ENCODE data around the gene MLXIP. TPM values are rescaled to one million over a fixed set of nuclear protein-coding genes. Genes with fewer than 3 reads are reported as not detected.

MLXIP gene
- polyA plus RNA-seq, 1 donor from 2014 or later = 9.2 TPM

GRCh38 chr12:122187466-122187865 is 108.9 kb downstream of the MLXIP start:
- Histone ChIP-seq H3K9ac (ENCODE audit: low read length) (no peak overlapping the region), H3K4me3 (ENCODE audit: low read length) (no peak overlapping the region), H3K9me3 (ENCODE audit: low read length) (no peaks in the 10 kb centered on the region), H3K9me2 (ENCODE audit: insufficient read depth, low read length) (no peaks in the 10 kb centered on the region), H4K20me1 (ENCODE audit: insufficient read depth) (no peaks in the 10 kb centered on the region), H3K27ac (ENCODE audit: low read length) (no peak overlapping the region), H2AFZ (ENCODE audit: low read depth, low read length) (no peak overlapping the region), H3K4me2 (ENCODE audit: low read length) (no peak overlapping the region), H3K79me2 (replicated peaks; ENCODE audit: insufficient read depth, low read length) (no peaks in the 10 kb centered on the region), H3F3A (ENCODE audit: insufficient read depth, low read length, poor library complexity, severe bottlenecking) (no peaks in the 10 kb centered on the region), H3K36me3 (ENCODE audit: insufficient read depth, low read length) (no peaks in the 10 kb centered on the region), H3K27me3 (ENCODE audit: insufficient read depth, low read depth, low read length) (peaks cover 14% of the 10 kb centered on the region)
- TF ChIP-seq EP300 (conservative IDR thresholded peaks at IDR 0.05; ENCODE audit: poor library complexity, severe bottlenecking) (no peak), POLR2AphosphoS5 (IDR thresholded peaks at IDR 0.05) (no peak), EZH2 (IDR thresholded peaks at IDR 0.05; ENCODE audit: borderline replicate concordance, insufficient read depth, low read length, poor library complexity, severe bottlenecking) (no peak), RAD21 (conservative IDR thresholded peaks at IDR 0.05) (no peak), MXI1 (conservative IDR thresholded peaks at IDR 0.05; ENCODE audit: poor library complexity, severe bottlenecking) (no peak), REST (IDR thresholded peaks at IDR 0.05; ENCODE audit: borderline replicate concordance) (no peak), SMC3 (conservative IDR thresholded peaks at IDR 0.05; ENCODE audit: poor library complexity) (no peak), TAF1 (IDR thresholded peaks at IDR 0.05; ENCODE audit: low read depth) (no peak)
- TF ChIP-seq, protein P1, sequence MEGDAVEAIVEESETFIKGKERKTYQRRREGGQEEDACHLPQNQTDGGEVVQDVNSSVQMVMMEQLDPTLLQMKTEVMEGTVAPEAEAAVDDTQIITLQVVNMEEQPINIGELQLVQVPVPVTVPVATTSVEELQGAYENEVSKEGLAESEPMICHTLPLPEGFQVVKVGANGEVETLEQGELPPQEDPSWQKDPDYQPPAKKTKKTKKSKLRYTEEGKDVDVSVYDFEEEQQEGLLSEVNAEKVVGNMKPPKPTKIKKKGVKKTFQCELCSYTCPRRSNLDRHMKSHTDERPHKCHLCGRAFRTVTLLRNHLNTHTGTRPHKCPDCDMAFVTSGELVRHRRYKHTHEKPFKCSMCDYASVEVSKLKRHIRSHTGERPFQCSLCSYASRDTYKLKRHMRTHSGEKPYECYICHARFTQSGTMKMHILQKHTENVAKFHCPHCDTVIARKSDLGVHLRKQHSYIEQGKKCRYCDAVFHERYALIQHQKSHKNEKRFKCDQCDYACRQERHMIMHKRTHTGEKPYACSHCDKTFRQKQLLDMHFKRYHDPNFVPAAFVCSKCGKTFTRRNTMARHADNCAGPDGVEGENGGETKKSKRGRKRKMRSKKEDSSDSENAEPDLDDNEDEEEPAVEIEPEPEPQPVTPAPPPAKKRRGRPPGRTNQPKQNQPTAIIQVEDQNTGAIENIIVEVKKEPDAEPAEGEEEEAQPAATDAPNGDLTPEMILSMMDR (IDR thresholded peaks at IDR 0.05; ENCODE audit: poor library complexity, severe bottlenecking) = no peak

DNA sequence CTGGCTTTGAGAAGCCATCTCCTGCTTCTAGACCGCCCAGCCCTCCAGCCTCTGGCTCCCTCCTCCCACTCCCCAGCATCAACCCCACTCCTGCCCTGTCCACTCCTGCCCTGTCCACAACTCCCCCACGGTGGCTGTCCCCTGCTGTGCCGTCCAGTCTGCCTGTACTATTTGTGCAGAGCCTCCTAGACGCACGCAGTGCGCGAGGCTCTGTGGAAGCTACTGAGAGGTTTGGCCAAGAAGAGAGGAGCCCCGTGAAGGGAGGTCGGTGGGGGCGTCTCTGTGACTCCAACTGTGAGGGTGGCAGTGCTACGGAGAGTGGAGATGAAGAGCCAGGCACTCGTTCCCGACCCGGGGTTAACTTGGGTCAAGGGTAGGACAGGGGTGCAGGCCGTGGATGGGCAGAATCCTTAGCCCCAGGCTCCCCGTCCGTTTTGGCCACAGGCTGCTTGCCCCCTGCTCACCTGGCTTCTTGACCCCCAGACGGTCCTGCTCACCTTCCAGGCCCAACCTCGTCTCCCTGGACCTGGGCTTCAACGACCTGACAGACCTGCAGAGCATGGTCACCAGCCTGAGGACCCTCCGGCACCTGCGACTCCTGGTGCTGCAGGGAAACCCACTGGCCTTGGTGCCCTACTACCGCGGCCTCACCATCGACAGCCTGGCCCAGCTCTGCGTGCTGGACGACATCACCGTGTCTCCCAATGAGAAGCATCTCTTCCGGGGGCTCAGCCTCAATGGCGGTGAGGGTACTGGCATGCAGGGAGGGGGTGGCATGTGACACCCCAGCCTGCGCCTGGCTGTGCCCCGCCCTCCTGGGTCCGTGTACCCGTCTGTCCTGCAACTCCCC is 111.3 kb downstream of the MLXIP start:
- no peaks in the 10 kb centered on the region for H4K20me1 ChIP-seq (ENCODE audit: insufficient read depth)
- no peaks in the 10 kb centered on the region for H3F3A ChIP-seq (ENCODE audit: insufficient read depth, low read length, poor library complexity, severe bottlenecking)
- no peak overlapping the region for H3K9ac ChIP-seq (ENCODE audit: low read length)
- no peaks in the 10 kb centered on the region for H3K36me3 ChIP-seq (ENCODE audit: insufficient read depth, low read length)
- no peak overlapping the region for H3K4me2 ChIP-seq (ENCODE audit: low read length)
- H3K9me2 ChIP-seq (ENCODE audit: insufficient read depth, low read length) = no peaks in the 10 kb centered on the region
- H3K9me3 ChIP-seq (ENCODE audit: low read length) = no peaks in the 10 kb centered on the region
- H3K27ac ChIP-seq (ENCODE audit: low read length) = no peak overlapping the region
- no peak for TF ChIP-seq SMC3 (conservative IDR thresholded peaks at IDR 0.05; ENCODE audit: poor library complexity)
- no peak for TF ChIP-seq EP300 (conservative IDR thresholded peaks at IDR 0.05; ENCODE audit: poor library complexity, severe bottlenecking)
- H3K27me3 ChIP-seq (ENCODE audit: insufficient read depth, low read depth, low read length) = no peaks in the 10 kb centered on the region
- no peak overlapping the region for H3K4me3 ChIP-seq (ENCODE audit: low read length)
- no peaks in the 10 kb centered on the region for H3K79me2 ChIP-seq (replicated peaks; ENCODE audit: insufficient read depth, low read length)
- H2AFZ ChIP-seq (ENCODE audit: low read depth, low read length) = no peak overlapping the region

Data from neural cell (in vitro differentiated cells).